GM21515 (cell line): Measurements from ENCODE around the gene PRG2.
A peak's percentile ranks its signal among the peaks of the same experiment; 100 is the strongest.
"Not testable (repeated sequence)": the region's sequence is repeated elsewhere in the genome, so short reads cannot be mapped to it uniquely, and the experiment has no call there.

Source experiments
- ATAC-seq: cut with Tn5 transposase; IDR thresholded peaks from one replicate; pipeline ENCODE4 v1.9.1; 2021; ENCODE audit not compliant: unreplicated experiment

The PRG2 gene

DNA sequence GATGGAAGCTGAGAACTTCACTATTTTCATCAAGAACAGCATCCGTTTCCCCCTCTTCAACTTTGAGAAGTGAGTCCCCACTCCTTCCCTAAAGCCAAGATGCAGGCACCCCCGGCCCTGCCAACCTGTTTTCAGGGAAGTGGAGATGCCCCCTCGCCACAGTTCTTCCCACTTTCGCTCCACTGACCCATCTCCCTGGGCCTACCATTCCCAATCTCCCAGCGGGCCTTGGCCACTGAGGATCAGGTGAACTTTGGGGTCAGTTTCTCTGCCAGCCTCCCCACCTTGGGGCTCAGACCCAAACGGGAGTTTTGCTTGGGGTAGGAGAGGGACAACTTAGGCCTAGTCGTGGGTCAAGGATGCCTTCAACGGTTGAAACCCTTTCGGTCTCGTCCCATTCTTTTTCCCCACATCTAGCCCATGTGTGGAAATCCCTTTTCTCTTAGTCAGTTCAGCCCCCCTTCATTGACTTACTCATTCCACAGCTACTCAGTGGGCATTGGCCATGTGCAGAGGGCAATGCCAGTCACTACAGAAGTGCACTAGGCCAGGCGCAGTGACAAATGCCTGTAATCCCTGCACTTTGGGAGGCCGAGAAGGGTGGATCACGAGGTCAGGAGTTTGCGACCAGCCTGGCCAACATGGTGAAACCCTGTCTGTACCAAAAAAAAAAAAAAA is 41.7 kb downstream of the PRG2 start:
- no peak for ATAC-seq

DNA sequence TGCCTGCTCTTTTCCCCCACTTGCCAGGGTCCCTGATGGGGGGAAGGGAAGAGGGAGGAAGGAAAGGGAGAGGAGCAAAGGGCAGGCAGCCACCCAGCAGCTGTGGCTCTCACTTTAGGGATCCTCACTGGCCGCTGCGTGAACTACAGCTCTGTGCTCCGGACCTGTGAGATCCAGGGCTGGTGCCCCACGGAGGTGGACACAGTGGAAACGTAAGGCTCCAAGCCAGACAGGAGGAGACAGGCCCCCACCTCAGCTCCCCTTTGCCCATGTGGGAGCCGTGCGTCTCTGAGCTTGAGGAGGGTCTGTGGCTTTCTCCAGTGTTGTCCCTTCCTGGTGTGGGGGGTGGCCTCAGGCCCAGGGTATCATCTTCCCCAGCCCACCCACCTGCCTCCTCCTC is 42.4 kb downstream of the PRG2 start:
- no peak for ATAC-seq

DNA sequence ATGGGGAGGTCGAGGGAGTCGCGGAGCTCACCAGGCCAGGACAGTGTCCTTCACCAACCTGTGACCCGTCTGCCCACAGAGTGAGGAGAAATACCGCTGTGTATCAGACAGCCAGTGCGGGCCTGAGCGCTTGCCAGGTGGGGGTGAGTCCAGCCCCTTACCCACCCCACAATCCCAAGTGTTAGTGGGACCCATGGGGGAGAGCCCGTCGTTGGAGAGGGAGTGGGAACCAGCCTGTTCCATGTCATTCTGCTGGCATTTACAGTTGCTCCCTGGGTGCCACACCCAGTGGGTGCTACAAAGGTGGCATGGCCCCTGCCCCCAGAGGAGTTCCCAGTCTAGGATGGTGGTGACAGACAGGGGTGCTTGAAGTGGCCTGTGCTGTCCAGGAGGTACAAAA is 43.1 kb downstream of the PRG2 start:
- no peak for ATAC-seq

GRCh38 chr11:57345555-57346211 is 44.8 kb downstream of the PRG2 start:
- ATAC-seq, result peak; percentile 56

DNA sequence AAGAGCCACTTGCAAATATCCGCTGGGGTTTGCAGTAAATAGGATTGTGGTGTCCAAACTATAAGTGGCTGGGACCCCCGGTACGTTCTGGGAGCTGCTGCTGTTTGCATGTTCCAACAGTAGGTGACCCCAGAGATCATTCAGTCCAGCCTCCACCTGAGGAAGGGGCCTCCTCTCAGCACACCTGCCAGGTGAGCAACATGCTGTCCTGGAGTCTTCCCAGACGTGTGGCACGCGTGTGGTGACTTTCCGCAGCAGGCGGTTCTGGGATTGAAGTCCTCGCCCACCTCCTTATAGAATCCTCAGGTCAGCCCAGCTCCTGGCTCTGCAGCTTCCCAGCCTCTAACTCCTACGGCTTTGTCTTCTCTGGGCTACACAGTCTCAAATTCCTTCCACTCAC is 45.6 kb downstream of the PRG2 start:
- no peak for ATAC-seq

- no peak for ATAC-seq
These were observed 46.6 kb downstream of the PRG2 start for GRCh38 chr11:57343825-57344224.

DNA sequence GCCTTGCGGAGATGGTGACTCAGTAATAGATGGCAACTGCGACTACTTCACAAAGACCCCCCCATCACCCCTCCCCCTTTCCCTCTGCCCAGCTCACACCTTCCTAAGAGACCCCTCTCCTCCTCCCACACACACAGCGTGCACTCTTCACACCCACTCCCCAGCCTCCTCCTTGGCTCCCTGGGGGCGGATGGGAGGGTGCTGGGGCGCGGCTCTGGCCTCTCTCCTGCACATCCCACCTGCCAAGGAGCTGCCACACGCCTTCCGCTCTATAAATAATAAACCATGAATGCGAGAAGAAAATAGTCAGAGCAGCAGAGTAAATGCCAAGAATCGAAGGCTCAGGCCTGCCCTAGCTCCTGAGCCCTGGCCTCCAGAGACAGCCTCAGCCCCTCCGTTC is 47.7 kb downstream of the PRG2 start:
- no peak for ATAC-seq

DNA sequence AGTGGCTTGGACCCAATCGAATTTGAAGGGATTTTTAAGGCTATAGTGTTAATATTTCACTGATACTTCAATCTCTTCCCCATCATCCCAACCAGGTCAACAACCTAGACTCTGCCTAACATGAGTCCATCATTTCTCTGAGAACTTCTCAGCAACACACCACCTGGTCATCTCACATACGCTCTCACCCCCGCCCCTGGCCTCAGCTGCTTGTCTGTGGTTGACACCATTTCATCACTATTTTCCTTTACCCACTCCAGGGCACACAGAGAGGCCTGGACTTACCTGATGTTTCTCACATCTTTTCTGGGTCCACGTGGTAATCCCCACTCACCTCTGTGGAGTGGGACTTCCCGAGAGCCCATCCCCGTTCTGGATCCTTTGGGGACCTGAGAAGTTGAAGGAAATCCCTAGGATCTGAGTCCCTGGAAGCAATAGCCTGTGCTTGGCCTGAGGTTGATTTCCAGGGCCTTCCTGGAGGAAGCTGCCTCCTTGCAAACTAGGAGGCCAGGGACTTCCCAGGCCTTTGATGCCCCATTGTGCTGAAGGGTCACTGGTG is 49.1 kb downstream of the PRG2 start:
- no peak for ATAC-seq

DNA sequence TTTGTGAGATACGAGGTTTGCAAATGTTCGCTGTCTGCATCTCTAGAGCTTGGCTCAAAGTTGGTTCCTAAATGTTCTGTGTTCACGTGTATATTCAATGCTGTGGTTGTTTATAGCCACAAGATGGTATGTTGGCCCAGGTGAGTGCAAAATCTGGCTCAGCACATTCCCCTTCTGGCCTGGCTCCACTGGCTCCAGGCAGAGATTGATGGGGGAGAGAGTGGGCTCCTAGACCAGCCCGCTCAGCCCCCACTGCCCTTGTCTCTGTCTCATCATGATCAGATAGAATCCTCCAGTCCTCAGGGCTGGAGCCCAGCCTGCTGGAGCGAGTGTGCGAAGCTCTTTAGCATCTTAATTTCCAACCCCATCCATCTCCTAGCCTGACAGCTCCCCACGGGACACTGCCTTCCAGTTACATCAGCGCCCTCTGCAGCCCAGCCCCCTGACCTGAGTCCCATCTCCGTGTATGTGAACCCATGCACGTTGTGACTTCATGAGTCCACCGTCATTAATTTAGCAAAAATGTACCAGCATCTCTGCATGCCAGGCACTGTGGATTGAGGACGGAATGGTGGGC is 50.3 kb downstream of the PRG2 start:
- no peak for ATAC-seq

GRCh38 chr11:57339328-57339727 is 51.1 kb downstream of the PRG2 start:
- ATAC-seq, result no peak

DNA sequence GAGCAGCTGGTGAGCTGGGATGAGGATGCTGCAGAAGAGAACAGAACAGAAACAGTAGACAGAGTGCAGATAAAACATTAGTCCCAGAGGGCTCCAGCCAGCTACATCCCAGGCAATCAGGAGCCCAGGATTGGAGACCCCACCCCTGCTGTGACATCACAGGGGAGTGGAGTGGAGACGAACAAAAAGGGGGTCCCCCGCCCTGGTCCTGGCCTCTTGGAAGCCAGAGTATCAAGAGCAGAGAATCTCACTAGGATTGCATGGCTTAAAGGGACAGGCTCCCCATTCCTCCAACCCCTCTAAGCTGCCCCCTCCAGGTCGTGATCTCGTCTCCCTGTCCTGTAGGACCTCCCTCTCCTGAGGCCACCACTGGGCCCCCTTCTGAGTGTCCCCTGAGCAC is 52.3 kb downstream of the PRG2 start, which contains the start of gene P2RX3:
P2RX3 (plus strand) TSS at position 211 of the 400 bp plus-strand sequence. CDS start 199 bp downstream, outside the sequence.
- ATAC-seq, result no peak

DNA sequence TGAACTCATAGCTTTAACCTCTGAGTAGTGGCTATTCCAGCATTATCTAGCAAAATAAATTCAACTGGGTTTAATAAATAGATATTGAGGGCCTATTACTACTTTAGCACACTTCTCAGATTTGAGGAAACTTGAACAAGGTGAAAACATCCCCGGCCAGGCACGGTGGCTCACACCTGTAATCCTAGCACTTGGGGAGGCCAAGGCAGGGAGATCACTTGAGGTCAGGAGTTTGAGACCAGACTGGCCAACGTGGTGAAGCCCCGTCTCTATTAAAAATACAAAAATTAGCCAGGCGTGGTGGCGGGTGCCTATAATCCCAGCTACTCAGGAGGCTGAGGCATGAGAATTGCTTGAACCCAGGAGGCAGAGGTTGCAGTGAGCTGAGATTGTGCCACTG is 53.6 kb downstream of the PRG2 start:
- not testable (repeated sequence) for ATAC-seq
